T-helper 2 cell (primary cell): Measurements from ENCODE around the gene PHF24.
"Not testable (repeated sequence)": the region's sequence is repeated elsewhere in the genome, so short reads cannot be mapped to it uniquely, and the experiment has no call there.

Experiments used
- DNase-seq, 5 experiments: peaks; one replicate each; pipeline versions ENCODE4 v3.0.0 to v3.0.0-alpha.2; 2012 to 2022
- total RNA-seq, 2 donors: gene quantifications; one replicate each; lab custom pipeline; 2026; lab: John Stamatoyannopoulos, UW

PHF24 gene
- total RNA-seq, result 0 reads per million in 2 donors

GRCh38 chr9:34957492-34958410, at the start of gene PHF24:
TSS of gene PHF24 (plus strand) at chr9:34958285. CDS start at chr9:34971299, 13,014 bp downstream.
- peak in 1 of 5 experiments; percentile 16 for DNase-seq

- no peak for DNase-seq
Observed at GRCh38 chr9:34927061-34927460, 31.0 kb upstream of the PHF24 start.

GRCh38 chr9:34928921-34929320, 29.2 kb upstream of the PHF24 start:
- DNase-seq, result no peak

GRCh38 chr9:34929506-34930102, 28.5 kb upstream of the PHF24 start:
- peak in 2 of 5 experiments; percentile 2 to 28 for DNase-seq

- DNase-seq, result not testable (repeated sequence)
Observed at GRCh38 chr9:34939989-34940388, 18.1 kb upstream of the PHF24 start.

GRCh38 chr9:34948451-34948850, 9.6 kb upstream of the PHF24 start:
- DNase-seq, result no peak

- no peak for DNase-seq
Observed at GRCh38 chr9:34954225-34954624, 3.9 kb upstream of the PHF24 start.

GRCh38 chr9:34956066-34956465, 2.0 kb upstream of the PHF24 start:
- not testable (repeated sequence) for DNase-seq

- DNase-seq, result no peak
Observed at GRCh38 chr9:34956648-34957047, 1.4 kb upstream of the PHF24 start.

GRCh38 chr9:34958411-34958982, 412 bp downstream of the PHF24 start:
- no peak for DNase-seq

- no peak for DNase-seq
Observed at GRCh38 chr9:34959461-34959860, 1.4 kb downstream of the PHF24 start.

- no peak for DNase-seq
Observed at GRCh38 chr9:34961574-34962490, 3.7 kb downstream of the PHF24 start.

GRCh38 chr9:34962546-34962945, 4.5 kb downstream of the PHF24 start:
- DNase-seq, result no peak

- no peak for DNase-seq
Observed at GRCh38 chr9:34963552-34963951, 5.5 kb downstream of the PHF24 start.

GRCh38 chr9:34964458-34964857, 6.4 kb downstream of the PHF24 start:
- DNase-seq, result no peak

GRCh38 chr9:34971146-34971811, 13.2 kb downstream of the PHF24 start:
- no peak for DNase-seq

- no peak for DNase-seq
Observed at GRCh38 chr9:34974664-34975063, 16.6 kb downstream of the PHF24 start.

GRCh38 chr9:34976441-34976840, 18.4 kb downstream of the PHF24 start:
- no peak for DNase-seq

- DNase-seq, result no peak
Observed at GRCh38 chr9:34976992-34977391, 18.9 kb downstream of the PHF24 start.

- DNase-seq, result no peak
Observed at GRCh38 chr9:34980181-34980761, 22.2 kb downstream of the PHF24 start.

- no peak for DNase-seq
Observed at GRCh38 chr9:34982361-34982760, 24.3 kb downstream of the PHF24 start.
